Hypothalamus (tissue), 51 donors: ENCODE data around the gene NIPAL3.

Experiments
- DNase-seq, 51 donors: peaks; one replicate each; lab custom pipeline; 2025; lab: John Stamatoyannopoulos, UW

NIPAL3 gene

DNA sequence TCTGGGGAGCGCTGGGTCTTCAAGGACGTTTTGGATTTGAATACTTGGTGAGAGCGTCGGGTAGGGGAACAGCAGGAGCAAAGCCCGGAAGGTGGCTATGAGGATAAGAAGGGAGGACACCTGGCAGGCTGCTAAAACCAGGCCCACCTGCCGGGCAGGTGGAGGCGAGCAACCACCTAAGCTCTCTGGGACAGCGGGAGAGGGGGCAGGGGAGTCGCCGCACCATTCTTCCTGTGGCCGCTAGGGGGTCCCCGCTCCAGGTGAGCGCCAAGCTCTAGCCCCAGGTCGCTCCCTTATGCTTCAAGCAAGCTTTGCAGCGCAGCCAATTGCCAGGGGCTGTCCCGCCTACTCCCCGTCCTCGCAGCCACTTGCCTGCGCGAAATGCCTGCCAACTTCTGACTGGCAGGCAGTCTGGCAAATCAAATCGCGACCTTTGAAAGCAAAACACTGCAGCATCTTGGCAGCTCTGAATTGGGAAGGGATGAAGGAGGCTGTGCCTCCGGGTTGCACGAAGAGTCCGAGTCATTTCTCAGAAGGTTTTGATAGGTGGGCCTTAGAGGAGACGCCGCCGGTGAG, at the start of gene NIPAL3:
Gene NIPAL3, plus strand, starts transcription at position 469 of the 576 bp plus-strand sequence. CDS start 3,746 bp downstream, outside the sequence.
- peak; percentile 54 to 97 (median 91) for DNase-seq

DNA sequence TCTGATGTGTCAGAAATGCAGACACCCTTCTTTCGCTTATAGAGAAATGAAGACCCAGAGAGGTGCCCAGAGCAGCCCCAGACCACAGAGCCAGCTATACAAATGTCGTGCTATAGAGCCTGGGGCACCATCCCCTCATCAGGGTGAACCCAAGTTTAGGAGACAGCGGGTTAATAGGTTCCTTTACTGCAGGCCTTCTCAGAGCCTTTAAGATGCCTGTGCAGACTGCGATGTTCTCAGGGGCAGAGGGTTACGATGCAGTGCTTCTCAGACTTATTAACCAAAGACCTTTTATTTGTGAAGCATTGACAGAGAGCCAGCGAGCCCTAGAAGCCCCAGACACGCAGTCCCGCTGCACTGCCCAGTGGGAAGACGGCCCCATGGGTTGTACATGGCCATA, 48.9 kb upstream of the NIPAL3 start:
- no peak for DNase-seq

DNA sequence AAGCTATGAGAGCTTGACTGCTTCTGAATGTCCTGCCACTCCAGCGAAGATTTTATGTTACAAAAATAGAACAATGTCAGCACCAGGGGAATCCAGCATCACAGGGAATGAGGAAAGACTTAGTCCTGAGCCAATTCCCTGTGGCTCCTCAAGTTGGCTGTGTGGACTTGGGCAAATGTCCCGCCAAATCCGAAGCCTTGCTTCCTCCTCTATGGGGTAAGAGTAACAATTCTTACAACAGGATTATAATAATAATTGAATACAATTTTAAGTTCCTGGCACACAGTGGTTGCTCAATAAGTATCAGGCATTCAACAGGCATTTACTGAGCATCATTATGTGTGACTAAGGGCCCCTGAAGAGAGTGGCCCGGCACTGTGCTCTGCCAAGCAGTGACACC, 46.4 kb upstream of the NIPAL3 start:
- peak in 4 of 51 donors; percentile 23 to 58 (median 38) for DNase-seq

DNA sequence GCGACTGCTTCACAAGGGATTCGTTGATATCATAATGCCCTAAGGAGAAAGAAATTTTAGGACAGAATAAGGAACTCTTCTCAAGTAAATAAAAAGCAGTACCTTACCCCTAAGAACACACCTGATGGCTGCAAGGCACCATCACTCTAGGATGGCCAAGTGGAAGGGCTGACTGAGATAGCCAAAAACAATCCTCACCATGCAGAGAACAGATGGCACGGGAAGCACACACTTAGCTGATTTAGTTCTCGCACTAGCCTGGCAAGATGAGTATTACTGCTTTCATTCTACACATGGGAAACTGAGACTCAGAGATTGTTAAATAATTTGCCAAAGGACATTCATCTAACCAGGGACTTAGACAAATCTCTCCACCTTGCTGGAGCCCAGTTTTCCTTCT, 45.8 kb upstream of the NIPAL3 start:
- DNase-seq, result no peak

DNA sequence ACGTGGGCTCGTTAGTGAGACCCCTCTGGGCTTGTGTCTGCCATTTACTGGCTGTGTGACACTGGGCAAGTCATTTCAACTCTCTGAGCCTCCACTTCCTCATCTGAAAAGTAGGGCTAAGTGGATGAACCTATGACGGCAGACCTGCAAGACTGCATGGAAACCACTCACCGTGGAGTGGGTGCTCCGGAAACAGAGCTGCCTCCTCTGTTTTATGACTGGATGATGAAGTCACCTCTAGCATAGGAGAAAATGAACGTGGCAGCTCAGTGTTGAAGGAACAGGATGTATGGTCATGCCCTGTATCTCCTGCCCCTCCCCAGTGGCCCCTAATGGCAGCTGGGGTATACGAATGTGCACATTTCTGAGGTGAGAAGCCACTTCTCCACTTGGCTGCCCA, 42.6 kb upstream of the NIPAL3 start:
- no peak for DNase-seq

DNA sequence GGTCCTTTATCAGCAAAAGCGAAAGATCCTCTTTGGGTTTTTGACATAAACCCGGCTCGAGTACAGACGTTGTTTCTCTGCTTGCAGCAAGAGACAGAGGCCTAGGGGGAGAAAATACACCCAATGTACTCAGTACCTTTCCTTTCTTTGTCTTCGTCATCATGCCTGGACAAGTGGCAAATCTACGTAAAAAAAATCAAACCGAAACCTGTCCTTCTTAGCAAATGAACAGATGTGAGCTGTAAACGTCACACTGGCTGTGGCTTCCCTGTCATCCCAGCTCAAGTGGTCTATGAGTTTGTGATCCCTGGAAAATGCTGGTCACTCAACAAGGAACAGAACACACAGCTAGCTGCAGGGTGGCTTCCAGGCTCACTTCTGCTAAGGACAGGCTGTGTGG, 41.9 kb upstream of the NIPAL3 start:
- DNase-seq, result no peak

DNA sequence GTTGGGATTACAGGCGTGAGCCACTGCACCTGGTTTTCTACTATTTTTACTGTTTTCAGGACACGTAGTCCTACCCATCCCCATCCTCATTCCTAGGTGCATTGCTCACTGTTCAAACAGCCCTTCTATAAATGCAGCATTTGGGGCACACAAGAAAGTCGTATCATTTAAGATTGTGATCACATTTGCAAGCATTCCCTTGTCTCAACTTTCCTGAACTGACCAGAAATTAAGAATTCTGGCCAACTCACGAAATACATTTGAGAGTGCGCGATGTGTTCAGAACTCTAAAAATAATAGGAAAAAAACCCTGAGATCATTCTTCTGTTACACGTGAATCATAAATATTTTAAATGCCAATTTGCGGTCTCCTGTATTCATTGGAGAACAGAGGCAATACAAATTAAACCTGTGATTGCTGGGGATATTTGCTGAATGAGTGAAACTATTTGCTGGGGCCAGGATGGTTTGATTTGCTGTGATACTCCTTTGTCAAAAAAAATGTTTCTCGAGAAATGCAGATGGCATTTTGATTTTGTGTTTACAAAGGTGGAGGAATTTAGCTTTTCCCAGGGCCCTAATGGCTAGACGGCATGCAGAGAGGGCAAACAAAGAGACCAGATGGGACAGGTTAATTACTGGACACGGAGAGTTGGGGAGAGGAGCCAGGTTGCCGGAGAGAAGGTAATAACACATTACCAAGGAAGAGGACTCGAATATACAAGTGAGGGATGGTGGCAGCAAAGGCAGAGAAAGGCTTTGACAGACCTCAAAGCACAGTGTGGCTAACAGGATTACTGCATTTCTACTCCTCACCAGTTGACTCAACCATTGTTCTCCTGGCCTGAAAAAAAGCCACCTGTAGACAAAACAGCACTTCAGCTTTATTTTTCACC, 40.5 kb upstream of the NIPAL3 start:
- DNase-seq, result no peak

DNA sequence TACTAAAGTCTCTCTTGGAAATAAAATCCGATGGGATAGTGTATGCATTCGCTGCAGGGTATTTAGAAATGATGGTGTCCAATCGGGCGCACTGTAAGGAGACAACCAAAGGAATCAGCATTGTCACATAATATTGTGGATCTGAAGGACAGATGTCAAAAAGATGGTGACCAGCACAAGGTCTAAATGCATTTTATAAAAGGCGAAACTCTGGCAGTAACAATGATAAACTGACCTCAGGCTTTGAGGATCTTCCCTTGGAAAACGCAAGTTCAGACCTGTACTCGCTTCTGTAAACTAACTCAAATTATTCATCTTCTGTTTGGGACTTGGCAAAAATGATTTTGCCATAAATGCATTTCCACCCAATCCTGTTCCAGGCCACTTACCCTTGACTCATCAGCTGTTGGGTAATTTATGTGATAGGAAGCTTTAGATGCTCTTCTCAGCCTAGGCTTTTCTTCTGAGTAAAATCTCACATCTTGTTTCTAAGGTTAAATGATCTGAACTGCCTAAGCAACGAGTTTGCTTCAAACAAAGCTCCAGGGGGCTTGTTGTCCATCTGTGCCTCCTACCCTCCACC, 35.8 kb upstream of the NIPAL3 start:
- DNase-seq, result no peak

DNA sequence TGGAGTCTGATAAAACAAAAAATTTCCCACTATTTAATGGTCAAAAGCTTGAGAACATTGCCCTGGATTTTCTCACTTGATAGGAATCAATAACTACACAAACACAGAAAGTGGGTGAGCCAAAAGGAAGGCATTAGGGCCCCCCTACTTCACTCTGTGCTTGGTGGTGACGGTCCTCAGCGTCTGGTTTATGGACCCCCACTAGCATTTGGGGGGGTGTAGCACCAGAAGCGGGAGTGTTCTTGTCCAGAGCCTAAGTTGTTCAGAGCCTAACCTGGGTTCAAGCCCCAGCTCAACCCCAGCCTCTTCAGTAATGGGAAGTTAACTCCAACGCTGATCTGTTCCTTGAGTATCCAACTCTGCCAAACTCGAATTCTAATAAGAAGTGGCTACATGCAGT, 35.1 kb upstream of the NIPAL3 start:
- no peak for DNase-seq

DNA sequence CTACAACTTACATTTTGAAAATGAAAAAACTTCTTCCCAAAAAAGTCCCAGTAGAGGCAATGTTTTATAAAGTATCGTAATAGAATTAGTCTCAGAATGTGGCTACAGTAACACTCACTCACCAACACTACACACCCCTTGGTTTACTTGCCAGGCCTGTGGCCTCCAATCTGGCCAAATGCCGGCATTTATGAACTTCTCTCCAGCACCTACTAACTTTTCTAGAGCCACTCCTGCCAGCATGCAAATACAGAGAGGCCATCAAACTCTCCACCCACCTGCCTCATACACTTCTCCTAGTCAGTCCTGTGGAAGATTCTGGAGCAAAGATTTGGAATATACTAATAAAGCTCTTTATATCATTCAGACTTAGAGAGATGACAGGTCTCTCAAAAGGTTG, 34.3 kb upstream of the NIPAL3 start:
- no peak for DNase-seq

DNA sequence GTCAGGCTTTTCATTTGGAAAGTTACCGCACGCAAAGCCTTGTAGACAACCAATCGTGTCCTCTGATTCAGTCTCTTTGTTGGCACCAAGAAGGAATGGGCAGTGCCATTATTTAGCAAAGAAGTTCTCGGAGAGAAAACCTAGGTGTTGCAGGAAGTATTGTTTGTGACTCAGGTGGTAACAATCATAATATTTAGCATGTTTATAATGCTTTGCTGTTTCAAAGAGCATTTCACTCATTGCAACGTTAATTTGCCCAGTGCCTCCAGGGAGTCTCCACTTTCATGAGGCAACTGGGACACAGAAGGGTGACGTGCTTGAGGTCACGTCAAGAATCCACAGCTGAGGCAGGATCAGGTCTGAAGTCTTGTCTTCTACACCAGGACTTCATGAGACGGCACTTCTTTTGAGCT, 33.4 kb upstream of the NIPAL3 start:
- no peak for DNase-seq

DNA sequence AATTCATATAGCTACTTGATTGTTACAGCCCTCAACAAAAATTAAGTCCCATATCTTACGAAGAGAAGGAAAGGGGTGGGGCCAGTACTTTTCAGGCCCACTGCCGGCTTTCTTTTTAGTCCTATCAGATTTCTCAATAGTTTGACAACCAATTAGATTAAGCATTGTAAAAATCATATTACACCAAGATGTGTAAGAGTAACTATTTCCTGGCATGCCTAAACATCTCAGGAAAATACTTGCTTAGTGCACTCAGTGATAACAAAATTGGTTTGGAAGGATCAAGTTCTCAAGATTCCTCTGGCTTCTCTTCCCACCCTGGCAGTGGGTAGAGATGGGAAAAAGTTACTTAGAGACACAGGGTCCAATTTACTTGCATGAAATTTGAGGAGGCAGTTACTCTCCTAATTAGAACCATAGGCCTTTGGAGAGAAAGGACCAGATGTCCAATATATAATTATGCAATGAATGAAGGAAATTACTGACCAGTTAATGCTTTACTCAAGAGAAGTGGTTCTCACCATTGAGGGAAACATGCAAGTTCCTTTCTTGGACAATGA, 32.1 kb upstream of the NIPAL3 start:
- no peak for DNase-seq

DNA sequence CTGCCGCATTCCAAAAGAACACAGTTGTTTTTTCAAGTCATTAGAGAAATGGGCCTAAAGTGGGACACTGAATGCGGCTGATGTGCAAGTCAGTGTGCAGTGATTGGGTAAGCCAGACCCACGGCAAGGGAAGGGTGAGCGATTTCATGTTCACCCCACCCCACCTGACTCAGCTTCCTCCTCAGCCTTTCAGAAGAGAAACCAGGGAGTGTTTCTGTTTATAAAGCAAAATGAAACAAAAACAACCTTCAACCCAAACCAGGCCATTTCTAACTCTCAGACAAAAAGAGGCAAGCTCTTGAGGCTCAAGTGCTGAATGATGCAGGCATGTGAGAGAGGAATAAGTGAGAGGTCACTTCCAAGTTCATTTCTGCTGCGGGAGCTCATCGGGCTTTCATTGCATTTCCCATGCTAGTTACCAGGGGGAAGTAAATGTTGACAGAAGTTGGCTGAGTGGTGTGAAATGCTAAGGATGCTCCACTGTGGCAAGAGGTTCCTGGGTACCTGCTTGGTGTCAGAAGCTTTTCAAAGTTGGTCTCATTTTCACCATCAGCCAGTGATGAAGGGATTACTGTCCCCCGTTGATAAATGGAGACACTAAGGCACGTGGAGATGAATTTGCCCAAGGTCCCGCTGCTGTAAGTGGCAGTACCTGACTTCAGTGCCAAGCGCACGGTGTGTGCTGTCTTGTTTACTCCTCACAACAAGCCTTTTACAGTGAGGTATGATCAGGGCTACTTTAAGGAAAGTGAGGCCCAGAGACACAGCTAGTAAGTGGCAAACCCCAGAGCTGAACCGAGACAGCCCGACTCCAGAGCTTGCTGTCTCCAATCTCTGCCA, 31.1 kb upstream of the NIPAL3 start:
- no peak for DNase-seq

DNA sequence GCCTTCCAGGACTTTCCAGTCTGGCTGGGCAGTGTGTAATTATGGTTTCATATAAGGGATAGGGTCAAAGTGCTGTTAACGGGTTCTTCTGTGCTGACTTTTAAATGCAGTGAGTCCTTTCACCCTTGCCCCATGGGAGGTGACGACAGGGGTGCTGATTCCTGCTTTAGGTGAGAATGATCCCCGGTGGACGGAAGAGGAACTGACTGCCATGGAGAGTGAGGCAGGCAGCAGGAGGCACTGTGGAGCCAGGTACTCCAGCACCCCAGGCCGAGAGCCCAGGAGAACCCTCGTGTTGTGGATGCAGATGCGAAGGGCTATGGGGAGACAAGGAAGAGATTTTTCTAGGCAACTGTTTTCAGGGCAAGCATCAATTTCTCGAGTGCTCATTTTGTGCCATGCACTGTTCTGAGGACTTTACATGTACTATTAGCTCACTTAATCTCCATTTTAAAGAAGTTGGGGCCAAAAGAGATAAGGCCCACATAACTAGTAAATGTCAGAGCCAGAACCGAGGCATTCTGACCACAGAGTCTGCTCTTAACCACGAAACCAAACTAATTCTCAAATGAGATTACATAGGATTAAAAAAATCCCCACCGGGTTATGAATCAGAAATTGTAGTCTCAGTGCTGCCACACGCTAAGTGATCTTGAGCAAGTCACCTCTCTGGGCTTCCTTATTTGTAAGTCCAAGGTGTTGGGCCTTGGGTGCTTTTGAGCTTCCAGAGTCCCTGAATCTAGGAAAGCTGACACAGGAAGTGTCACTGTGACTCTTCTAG, 30.3 kb upstream of the NIPAL3 start:
- no peak for DNase-seq

DNA sequence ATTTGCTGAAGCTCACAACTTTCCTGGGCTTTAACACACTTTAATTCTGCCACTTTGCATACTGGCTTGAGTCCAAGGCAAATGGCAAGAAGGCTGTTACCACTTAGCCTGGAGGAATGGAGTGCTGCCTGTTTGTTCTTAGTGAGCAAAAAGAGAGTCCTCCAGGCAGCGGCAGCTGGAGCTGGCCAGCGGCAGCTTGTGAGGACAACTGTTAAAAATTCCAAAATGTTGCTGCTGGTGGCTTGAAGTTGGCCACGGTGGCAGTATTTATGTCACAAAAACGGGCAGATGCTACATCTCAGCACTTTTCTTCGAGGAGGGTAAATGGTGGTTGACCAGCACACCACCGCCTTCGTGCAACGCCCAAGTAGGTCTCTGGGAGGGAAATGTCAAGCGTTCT, 29.4 kb upstream of the NIPAL3 start:
- DNase-seq, result peak in 1 of 51 donors; percentile 9

DNA sequence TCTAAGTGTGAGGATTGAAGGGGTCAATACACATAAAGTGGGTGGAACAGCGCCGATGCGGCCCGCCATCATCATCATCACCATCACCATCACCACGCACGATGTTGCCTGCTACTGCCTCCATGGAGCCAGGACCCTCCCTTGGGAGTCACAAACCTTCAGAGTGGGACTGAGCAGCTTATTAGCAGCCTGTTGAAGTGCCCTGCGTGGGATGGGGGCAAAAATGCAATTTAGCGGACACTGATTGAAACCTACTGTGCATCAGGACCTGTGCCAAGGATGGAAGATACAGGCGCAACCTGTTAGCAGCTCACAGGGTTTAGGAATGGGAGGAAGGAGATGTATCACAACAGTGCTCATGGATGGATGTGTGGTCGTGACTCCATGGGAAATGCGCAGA, 28.7 kb upstream of the NIPAL3 start:
- no peak for DNase-seq

DNA sequence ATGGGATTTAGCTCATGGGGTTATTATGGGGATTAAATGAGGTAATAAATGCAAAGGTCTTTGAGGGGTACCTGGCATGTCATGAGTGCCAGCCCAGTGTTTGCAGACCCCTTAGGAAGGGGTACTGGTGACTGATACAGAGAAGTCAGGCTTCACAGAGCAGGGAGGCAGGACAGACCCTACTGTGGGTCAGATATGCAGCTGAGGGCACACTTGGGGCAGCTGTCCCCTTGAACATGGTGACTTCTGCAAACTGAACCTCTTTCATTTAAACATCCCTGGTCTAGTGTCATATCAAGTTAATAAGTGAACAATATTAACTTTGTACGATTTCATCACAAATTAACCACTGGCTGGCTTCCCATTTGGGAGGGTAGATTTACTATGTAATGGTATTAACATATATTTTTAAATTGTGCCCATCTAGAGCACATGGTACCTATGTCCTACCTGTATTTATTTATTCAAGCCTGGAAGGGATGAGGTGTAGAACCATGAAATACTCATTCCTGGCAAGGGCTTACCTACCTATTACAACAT, 27.9 kb upstream of the NIPAL3 start:
- no peak for DNase-seq

DNA sequence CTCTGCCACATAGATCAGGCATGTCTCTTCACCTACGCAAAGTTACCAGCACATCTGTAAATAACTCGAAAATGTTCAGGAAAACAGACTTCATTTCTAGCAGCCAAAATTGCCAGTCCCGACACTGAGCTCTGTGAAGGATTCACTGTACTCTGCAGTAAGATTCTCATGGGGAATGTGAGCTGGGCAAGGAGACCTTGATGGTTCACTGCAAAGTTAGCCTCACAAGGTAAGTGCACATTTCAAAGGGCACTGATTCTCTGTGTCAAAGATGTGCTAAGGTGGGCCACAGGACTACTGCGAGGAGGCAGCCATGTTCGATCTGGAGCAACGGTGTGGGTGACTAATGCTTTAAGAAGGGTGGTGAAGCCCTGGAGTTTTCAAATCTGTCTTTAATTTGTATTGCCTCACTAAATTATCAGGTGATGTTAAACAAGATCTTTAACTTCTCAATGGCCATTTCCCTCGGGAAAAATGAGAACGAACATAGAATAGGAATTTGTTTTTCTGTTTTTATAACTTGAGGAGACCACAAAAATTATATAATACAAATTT, 27.2 kb upstream of the NIPAL3 start:
- DNase-seq, result no peak

DNA sequence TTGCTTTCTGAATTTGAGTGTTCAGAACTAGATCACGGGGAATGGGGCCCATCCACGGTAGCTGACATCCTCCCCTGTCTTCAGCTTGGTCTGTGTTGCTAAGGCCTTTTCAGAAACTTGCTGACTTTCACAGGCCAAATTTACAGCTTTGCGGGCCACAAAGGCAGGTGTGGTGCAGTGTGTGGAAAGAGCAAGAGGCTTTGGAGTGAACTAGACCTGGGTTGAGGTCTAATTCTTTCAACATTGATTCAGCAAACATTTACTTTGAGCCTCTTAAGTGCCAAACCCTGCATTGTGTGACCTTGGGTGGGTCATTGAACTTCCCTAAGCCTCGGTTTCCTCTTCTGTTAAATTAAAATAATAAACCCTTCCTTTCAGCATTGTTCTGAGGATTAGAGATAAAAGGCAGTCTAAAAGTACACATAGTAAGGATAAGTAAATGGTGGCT, 26.3 kb upstream of the NIPAL3 start:
- no peak for DNase-seq
